Upper lobe of left lung (tissue), 6 donors: ENCODE measurements around the gene SMG7. TPM values are rescaled to one million over a fixed set of nuclear protein-coding genes. Genes with fewer than 3 reads are reported as not detected.

Experiments
- ATAC-seq, 2 donors: fragments of 200-7000 bp; cut with Tn5 transposase; one replicate each; pipeline ENCODE4 v1.9.1; 2022; ENCODE audit warnings: mild to moderate bottlenecking in 2 of 2, moderate library complexity in 2 of 2; ENCODE audit not compliant: low FRiP score in 2 of 2
- DNase-seq, 2 donors: peaks; one replicate each; pipeline ENCODE4 v3.0.0-alpha.2; 2019 to 2020
- H3K27ac ChIP-seq, 4 donors: fragments of 200-600 bp; sonication (generic); one replicate each; pipeline ENCODE4 v1.5.1; 2016 to 2019
- H3K27me3 ChIP-seq, 4 donors: fragments of 200-600 bp; sonication (generic); one replicate each; pipeline ENCODE4 v1.5.1; 2017 to 2019
- H3K36me3 ChIP-seq, 4 donors: fragments of 200-600 bp; sonication (generic); one replicate each; pipeline ENCODE4 v1.5.1; 2016 to 2019
- H3K4me1 ChIP-seq, 4 donors: fragments of 200-600 bp; sonication (generic); one replicate each; pipeline ENCODE4 v1.5.1; 2018 to 2019
- H3K4me3 ChIP-seq, 4 donors: fragments of 200-600 bp; sonication (generic); one replicate each; pipeline ENCODE4 v1.5.1; 2017 to 2019; ENCODE audit warnings: mild to moderate bottlenecking in 2 of 4, moderate library complexity in 1 of 4
- H3K9me3 ChIP-seq, 4 donors: fragments of 200-600 bp; sonication (generic); one replicate each; pipeline ENCODE4 v1.5.1; 2018 to 2019
- EP300 ChIP-seq, 4 donors: sonication (generic); formaldehyde crosslinking; IDR thresholded peaks; one replicate each; pipeline ENCODE4 v1.5.1; 2017; ENCODE audit warnings: antibody characterized with exemption in 4 of 4, control low read depth in 2 of 4
- POLR2A ChIP-seq, 4 donors: fragments of 450-650 bp; IDR thresholded peaks; one replicate each; pipeline ENCODE4 v1.5.1; 2016 to 2017; ENCODE audit warnings: antibody characterized with exemption in 4 of 4, mild to moderate bottlenecking in 2 of 4
- POLR2AphosphoS5 ChIP-seq, 2 donors: sonication (generic); formaldehyde crosslinking; IDR thresholded peaks; one replicate each; pipeline ENCODE4 v1.5.1; 2017; ENCODE audit warnings: antibody characterized with exemption in 2 of 2
- WGBS, 2 donors: methylation state at CpG; one replicate each; pipeline ENCODE4 v1.1.5; 2017 to 2018; 5-methylcytosine and 5-hydroxymethylcytosine counted together
- total RNA-seq, 6 donors: library from RNA; depleted of rRNA in 4 of 6; stranded (reverse); fragments of >200 nt in 4 of 6; gene quantifications; one replicate each; pipeline versions ENCODE4 v1.1.0 to v1.2.1, GENCODE V29; 2016 to 2021
- TF ChIP-seq, protein P1 (sequence below), 6 experiments: fragments of 450-650 bp in 4 of 6; fragments of 200-600 bp in 2 of 6; sonication (generic) in 2 of 6; IDR thresholded peaks; one replicate each; pipeline ENCODE4 v1.5.1; 2016 to 2019; ENCODE audit warnings: antibody characterized with exemption in 6 of 6
- donor health status: DM: no; HTN: no; CAD: no; lungs with moderate emphysema.
- donor health status: DM: no; HTN: yes; CAD: no; lungs with severe emphysema.

The SMG7 gene
- total RNA-seq, 6 donors from 2014 or later, result 35.6 to 62.4 (median 50.5) TPM

DNA sequence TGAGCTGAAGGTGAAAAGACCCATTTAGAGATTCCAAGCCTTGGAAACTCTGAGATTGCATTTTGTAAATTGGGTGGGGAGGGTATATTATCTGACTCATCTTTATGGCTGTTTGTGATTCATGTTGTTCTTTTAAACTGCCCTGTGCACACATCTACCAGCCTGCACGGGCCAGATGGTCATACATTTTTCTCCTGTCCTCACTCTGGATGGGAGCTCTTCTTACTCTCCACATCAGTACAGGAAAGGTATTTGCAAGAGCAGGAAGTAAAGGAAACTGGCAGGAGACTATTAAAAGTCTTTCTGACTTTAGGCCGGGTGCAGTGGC, 39.8 kb upstream of the SMG7 start:
- WGBS, 2 donors, result 68 to 75% methylated on average over 2 of the region's 2 CpGs
- TF ChIP-seq, protein P1, sequence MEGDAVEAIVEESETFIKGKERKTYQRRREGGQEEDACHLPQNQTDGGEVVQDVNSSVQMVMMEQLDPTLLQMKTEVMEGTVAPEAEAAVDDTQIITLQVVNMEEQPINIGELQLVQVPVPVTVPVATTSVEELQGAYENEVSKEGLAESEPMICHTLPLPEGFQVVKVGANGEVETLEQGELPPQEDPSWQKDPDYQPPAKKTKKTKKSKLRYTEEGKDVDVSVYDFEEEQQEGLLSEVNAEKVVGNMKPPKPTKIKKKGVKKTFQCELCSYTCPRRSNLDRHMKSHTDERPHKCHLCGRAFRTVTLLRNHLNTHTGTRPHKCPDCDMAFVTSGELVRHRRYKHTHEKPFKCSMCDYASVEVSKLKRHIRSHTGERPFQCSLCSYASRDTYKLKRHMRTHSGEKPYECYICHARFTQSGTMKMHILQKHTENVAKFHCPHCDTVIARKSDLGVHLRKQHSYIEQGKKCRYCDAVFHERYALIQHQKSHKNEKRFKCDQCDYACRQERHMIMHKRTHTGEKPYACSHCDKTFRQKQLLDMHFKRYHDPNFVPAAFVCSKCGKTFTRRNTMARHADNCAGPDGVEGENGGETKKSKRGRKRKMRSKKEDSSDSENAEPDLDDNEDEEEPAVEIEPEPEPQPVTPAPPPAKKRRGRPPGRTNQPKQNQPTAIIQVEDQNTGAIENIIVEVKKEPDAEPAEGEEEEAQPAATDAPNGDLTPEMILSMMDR (IDR thresholded peaks at IDR 0.05), result no peak
- TF ChIP-seq EP300 (IDR thresholded peaks at IDR 0.05) (no peak), POLR2A (IDR thresholded peaks at IDR 0.05) (no peak), POLR2AphosphoS5 (IDR thresholded peaks at IDR 0.05) (no peak)
- no peak for ATAC-seq
- Histone ChIP-seq H3K27ac (no peak overlapping the region), H3K4me3 (no peak overlapping the region), H3K27me3 (no peaks in the 10 kb centered on the region), H3K36me3 (no peaks in the 10 kb centered on the region), H3K9me3 (no peaks in the 10 kb centered on the region), H3K4me1 (no peaks in the 10 kb centered on the region)
- DNase-seq, result no peak

DNA sequence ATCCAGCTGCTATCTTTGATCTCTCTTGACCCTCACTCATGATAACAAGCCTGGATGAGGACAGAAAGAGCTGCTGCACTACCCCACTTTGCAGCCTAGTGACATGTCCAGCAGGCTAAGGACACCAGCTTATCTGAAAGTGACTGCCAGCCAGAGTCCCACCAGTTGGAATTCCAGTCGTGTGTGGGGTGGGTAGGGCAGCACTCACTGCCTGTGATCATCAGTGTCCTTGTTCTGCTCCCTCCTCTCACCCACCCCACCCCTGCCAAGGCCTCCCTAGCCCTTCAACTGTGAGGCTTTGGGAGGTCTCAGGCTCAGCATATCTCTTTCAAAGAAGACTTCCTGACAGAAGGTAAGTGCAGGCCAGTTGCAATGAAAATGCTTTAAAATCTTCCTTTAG, 38.6 kb upstream of the SMG7 start:
- DNase-seq (no peak), ATAC-seq (no peak)
- TF ChIP-seq EP300 (IDR thresholded peaks at IDR 0.05) (no peak), POLR2AphosphoS5 (IDR thresholded peaks at IDR 0.05) (no peak), POLR2A (IDR thresholded peaks at IDR 0.05) (no peak)
- Histone ChIP-seq H3K27ac (no peak overlapping the region), H3K9me3 (no peaks in the 10 kb centered on the region), H3K4me1 (no peaks in the 10 kb centered on the region), H3K27me3 (no peaks in the 10 kb centered on the region), H3K36me3 (no peaks in the 10 kb centered on the region), H3K4me3 (no peak overlapping the region)
- 27 to 40% methylated on average over 1 of the region's 1 CpG for WGBS, 2 donors

DNA sequence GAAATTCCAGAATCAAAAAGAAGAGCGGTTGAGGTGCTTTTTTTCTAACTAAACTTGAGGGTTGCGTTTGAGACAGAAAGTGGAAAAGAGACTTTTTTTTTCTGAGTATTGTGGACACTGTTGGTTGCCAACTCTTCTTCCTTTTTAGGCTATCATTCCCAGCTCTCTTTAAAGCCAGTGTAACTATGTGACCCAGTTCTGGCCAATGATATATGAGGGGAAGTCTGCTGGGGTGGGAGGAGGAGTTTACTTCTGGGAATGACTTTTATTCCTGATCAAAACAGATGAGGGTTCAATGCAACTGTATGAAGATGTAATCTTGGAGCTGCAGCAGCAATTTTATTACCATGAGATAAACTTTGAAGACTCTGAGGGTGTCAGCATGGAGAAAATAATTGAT, 36.8 kb upstream of the SMG7 start:
- TF ChIP-seq EP300 (IDR thresholded peaks at IDR 0.05) (no peak), POLR2A (IDR thresholded peaks at IDR 0.05) (no peak), POLR2AphosphoS5 (IDR thresholded peaks at IDR 0.05) (no peak)
- TF ChIP-seq, protein P1 (IDR thresholded peaks at IDR 0.05), result no peak
- Histone ChIP-seq H3K4me1 (no peaks in the 10 kb centered on the region), H3K9me3 (no peaks in the 10 kb centered on the region), H3K36me3 (no peaks in the 10 kb centered on the region), H3K27ac (no peak overlapping the region), H3K4me3 (no peak overlapping the region), H3K27me3 (no peaks in the 10 kb centered on the region)
- DNase-seq (no peak), ATAC-seq (no peak)
- 78 to 90% methylated on average over 2 of the region's 2 CpGs for WGBS, 2 donors

DNA sequence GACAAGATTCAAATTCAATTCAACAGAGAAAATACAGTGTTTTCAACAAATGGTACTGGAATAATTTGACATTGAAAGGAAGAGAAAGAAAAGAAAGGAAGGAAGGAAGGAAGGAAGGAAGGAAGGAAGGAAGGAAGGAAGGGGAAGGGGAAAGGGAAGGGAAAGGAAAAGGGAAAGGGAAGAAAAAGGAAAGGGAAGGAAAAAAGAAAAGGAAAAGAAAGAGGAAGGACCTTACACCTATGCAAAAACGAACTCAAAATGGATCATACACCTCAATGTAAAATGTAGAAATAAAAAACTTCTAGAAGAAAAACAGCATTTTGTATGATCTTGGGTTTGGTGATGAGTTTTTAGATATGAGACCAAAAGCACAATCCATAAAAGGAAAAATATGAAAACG, 34.2 kb upstream of the SMG7 start:
- no peaks in the 10 kb centered on the region for H3K9me3 ChIP-seq
- ATAC-seq (no peak), DNase-seq (no peak)
- no peaks in the 10 kb centered on the region for H3K27me3 ChIP-seq
- H3K36me3 ChIP-seq, result no peaks in the 10 kb centered on the region
- H3K4me3 ChIP-seq, result no peak overlapping the region
- H3K27ac ChIP-seq, result no peak overlapping the region
- 86 to 90% methylated on average over 2 of the region's 2 CpGs for WGBS, 2 donors
- H3K4me1 ChIP-seq, result no peaks in the 10 kb centered on the region
- TF ChIP-seq POLR2A (IDR thresholded peaks at IDR 0.05), result no peak
- TF ChIP-seq POLR2AphosphoS5 (IDR thresholded peaks at IDR 0.05), result no peak
- no peak for TF ChIP-seq EP300 (IDR thresholded peaks at IDR 0.05)
- TF ChIP-seq, protein P1 (IDR thresholded peaks at IDR 0.05), result no peak

DNA sequence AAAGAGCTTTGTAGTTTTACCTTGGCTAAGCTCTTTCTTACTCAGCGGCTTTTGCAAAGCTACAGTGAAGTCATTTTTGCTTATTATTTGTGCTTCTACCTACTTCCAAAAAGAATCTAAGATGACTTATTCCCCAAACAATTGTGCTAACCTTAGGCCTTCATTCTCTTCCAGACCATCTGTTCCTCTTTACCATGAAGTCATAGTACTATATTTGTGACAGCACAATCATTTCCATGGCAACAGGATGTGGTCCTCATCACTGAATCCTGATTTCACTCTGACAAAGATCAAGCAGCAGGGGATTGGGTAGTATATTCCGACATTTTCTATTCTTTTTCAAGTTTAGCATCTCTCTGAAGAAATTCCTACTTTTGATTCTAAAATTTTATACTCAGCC, 29.3 kb upstream of the SMG7 start:
- H3K4me3 ChIP-seq, result no peak overlapping the region
- no peak for TF ChIP-seq POLR2A (IDR thresholded peaks at IDR 0.05)
- no peaks in the 10 kb centered on the region for H3K4me1 ChIP-seq
- H3K36me3 ChIP-seq, result no peaks in the 10 kb centered on the region
- no peaks in the 10 kb centered on the region for H3K9me3 ChIP-seq
- H3K27me3 ChIP-seq, result no peaks in the 10 kb centered on the region
- DNase-seq (no peak), ATAC-seq (no peak)
- H3K27ac ChIP-seq, result no peak overlapping the region
- 94 to 98% methylated on average over 2 of the region's 2 CpGs for WGBS, 2 donors

DNA sequence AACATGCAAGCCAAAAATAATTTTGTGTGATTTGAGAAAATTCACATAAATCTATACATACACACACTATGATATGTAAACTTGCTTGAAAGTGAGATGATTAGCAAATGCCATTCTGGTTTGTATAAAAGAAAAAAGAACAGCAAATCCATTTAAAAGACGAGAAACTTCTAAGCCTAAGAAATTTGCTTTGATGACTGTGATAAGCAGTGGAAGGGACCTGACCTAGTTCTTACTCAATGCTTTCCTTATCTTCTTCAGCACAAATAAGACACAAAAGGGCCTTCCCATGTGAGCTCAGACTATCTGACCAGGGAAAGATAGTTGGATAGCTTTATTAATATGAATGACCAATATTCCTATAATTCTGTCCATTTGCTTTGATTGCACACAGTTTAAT, 28.8 kb upstream of the SMG7 start:
- TF ChIP-seq POLR2A (IDR thresholded peaks at IDR 0.05) (no peak), EP300 (IDR thresholded peaks at IDR 0.05) (no peak), POLR2AphosphoS5 (IDR thresholded peaks at IDR 0.05) (no peak)
- TF ChIP-seq, protein P1 (IDR thresholded peaks at IDR 0.05), result no peak
- WGBS, 2 donors, result 62 to 63% methylated on average over 1 of the region's 1 CpG
- no peak overlapping the region for H3K27ac ChIP-seq
- H3K36me3 ChIP-seq, result no peaks in the 10 kb centered on the region
- ATAC-seq (no peak), DNase-seq (no peak)
- H3K4me1 ChIP-seq, result no peaks in the 10 kb centered on the region
- H3K9me3 ChIP-seq, result no peaks in the 10 kb centered on the region
- H3K27me3 ChIP-seq, result no peaks in the 10 kb centered on the region
- H3K4me3 ChIP-seq, result no peak overlapping the region
